Measurements from ENCODE around the gene PPP5C. TPM values are rescaled to one million over a fixed set of nuclear protein-coding genes. Genes with fewer than 3 reads are reported as not detected.

PPP5C gene
- total RNA-seq, 4 donors from 2014 or later: 32.0 to 63.1 (median 48.4) TPM

DNA sequence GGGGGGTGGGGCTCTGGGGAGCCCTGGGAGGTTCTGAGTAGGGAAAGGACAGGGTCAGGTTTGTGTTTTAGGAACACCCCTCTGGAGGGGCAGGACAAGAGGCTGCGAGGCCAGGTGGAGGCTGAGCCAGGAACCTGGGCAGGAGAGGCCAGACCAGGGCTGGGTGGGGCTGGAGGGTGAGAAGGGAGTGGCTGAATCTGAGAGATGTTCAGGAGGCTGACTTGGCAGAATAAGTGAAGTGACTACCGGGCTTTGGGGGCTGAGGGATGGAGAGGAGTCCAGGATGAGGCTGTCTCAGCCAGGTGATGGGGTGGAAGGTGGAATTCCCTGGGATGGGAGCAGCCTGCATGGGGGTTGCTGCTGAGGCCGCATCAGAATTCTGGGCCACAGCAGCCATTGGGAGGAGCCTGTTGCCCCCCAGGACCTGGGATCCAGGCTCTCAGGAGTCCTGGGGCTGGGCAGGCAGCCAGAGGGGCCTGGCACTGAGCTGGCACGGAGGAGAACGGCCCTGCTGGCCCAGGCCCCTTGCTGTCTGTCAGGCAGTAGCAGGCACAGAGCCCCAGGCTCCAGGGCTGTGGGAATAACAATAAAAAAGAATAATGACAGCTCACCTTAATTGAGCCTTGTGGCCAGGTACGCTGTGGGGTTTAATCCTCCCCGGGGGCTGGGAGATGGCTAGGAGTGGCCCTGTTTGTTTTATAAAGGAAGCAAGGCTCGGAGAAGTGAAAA, 3.3 kb downstream of the PPP5C start:
- intact Hi-C loops (cut with DNase I; ENCODE audit: low total_unique reads): no loop called here
- no peak for TF ChIP-seq POLR2A (IDR thresholded peaks at IDR 0.05)
- TF ChIP-seq, protein P1, sequence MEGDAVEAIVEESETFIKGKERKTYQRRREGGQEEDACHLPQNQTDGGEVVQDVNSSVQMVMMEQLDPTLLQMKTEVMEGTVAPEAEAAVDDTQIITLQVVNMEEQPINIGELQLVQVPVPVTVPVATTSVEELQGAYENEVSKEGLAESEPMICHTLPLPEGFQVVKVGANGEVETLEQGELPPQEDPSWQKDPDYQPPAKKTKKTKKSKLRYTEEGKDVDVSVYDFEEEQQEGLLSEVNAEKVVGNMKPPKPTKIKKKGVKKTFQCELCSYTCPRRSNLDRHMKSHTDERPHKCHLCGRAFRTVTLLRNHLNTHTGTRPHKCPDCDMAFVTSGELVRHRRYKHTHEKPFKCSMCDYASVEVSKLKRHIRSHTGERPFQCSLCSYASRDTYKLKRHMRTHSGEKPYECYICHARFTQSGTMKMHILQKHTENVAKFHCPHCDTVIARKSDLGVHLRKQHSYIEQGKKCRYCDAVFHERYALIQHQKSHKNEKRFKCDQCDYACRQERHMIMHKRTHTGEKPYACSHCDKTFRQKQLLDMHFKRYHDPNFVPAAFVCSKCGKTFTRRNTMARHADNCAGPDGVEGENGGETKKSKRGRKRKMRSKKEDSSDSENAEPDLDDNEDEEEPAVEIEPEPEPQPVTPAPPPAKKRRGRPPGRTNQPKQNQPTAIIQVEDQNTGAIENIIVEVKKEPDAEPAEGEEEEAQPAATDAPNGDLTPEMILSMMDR (IDR thresholded peaks at IDR 0.05): no peak
- no peak overlapping the region for H3K4me3 ChIP-seq (ENCODE audit: low read depth, poor library complexity, severe bottlenecking)
- 21 to 29% methylated on average over 8 of the region's 8 CpGs for WGBS, 2 donors
- DNase-seq (ENCODE audit: low spot score in 2 of 2): no peak

DNA sequence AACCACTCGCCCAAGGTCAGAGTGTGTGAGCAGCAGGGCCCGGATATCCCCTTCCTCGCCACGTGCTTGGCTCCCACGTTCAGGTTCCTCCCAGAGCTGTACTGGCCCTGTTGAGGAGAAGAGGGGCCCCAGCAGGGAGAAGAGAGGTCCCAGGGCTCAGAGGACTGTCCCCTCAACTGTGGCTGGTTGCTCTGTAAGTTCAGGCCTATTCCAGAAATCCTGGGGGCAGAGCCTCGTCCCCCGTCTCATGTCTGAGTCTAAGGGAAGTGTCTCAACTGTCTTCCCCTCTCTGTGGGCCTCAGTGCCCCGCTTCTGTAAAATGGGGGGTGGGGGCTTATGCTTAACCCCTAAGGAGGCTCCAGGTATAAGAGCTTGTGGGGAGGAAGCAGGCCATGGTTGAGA, 3.9 kb downstream of the PPP5C start:
- intact Hi-C loops (cut with DNase I; ENCODE audit: low total_unique reads): no loop called here
- H3K4me3 ChIP-seq (ENCODE audit: low read depth, poor library complexity, severe bottlenecking): no peak overlapping the region
- 35 to 39% methylated on average over 8 of the region's 8 CpGs for WGBS, 2 donors
- no peak for TF ChIP-seq POLR2A (IDR thresholded peaks at IDR 0.05)
- TF ChIP-seq, protein P1 (IDR thresholded peaks at IDR 0.05): no peak
- no peak for DNase-seq (ENCODE audit: low spot score in 2 of 2)

DNA sequence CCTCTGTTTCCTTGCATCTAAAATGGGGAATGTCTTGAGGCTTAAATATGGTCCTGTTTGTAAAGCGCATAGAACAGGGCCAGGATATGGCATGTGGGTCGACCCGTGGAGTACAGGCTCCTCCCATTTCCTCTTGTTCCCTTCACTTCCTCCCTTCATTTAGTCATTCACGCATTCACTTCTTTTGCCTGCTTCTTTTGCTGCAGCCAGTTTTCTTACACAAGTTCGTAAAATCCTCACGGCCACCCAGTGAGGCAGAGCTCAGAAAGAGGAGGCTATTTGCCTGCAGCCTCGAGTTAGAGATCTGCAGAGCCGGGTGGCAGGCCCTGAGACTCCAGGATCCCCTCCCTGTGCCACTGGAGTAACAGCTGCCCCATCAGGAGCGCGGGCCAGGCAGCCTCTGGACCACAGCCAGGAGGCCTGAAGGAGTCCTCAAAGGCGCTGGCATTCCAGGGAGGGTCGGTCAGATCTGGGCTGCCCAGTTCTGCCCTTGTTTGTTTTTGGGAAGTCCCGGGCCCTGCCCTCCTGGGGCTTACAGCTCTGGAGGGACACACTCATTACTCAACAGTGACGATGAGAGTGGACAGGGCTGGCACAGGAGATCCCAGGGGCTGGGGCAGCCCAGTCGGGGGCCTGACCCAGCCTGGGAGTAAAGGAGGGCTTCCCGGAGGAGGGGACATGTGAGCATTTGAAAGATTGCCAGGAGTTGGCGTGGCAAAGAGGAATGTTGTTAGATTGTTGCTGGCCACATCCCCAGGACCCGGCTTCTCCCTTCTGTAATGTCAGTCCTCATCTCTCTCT, 4.6 kb downstream of the PPP5C start:
- DNase-seq (ENCODE audit: low spot score in 2 of 2): no peak
- H3K4me3 ChIP-seq (ENCODE audit: low read depth, poor library complexity, severe bottlenecking): no peak overlapping the region
- TF ChIP-seq POLR2A (IDR thresholded peaks at IDR 0.05): no peak
- 20 to 26% methylated on average over 14 to 18 of the region's 18 CpGs for WGBS, 2 donors
- intact Hi-C loops (cut with DNase I; ENCODE audit: low total_unique reads): no loop called here

DNA sequence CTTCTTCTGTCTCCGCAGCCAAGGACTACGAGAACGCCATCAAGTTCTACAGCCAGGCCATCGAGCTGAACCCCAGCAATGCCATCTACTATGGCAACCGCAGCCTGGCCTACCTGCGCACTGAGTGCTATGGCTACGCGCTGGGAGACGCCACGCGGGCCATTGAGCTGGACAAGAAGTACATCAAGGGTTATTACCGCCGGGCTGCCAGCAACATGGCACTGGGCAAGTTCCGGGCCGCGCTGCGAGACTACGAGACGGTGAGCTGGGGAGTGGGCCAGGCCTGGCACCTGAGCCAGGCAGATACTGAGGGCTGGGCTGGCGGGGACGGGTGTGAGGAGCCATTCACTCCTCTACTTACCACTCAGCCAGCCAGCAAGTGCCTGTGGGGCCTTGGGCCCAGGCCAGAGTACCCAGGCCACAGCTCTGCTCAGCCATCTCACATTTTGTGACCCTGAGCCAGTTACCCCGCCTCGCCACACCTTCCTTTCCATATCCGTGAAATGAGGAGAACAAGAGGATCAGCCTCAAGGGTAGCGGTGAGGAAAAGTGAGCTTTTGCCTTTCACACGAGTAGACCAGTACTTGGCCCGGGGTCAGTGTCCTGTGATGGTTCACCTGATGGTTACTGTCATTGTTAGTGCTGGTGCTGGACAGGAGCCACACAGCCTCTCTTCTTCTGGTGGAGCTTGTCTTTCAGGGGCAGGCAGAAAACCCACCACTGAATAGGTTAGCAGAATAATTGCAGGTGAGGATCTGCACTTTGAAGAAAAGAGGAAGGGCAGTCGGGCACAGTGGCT, 7.0 kb downstream of the PPP5C start:
- DNase-seq (ENCODE audit: low spot score in 2 of 2): no peak

DNA sequence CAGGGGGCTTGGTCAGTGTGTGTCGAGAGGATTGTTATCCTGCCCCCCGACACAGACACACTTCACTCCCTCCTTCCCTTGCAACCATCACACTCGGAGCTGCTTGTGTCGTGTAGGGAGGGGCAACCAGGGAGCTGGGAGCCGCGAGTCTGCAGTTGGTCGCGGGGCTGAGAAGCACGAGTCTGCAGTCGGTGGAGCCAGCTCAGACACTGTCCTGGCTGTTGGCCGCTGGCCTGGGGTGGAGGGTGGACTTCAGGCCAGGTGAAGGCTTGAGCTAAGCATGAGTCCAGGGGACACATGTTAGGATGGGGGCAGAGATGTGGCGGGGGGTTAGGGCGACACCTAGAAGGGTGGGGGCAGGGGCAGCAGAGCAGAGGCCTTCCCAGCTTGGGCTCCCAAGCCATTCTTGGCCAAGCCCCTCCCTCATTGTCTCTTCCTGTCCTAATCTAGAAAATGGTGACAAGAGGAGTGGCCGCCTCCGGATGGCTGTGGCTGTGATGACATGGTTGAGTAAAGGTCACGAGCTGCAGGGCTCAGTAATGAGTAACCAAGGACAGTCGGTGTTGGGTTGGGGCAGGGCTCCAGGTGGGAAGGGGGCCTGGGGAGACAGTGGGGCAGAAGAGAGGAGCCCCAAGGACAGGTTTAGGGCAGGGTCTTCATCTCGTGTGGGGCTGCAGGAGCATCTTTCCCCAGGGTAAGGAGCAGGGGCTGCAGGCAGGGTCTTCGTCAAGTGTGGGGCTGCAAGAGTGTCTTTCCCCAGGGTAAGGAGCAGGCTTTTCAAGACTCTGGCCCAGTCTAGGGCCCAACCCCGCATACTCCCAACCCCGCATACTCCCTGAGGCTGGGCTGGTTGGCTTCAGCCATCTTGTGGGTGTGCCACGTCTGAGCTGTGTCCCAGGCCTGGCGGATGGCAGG, 8.6 kb downstream of the PPP5C start:
- intact Hi-C loops (cut with DNase I; ENCODE audit: low total_unique reads): no loop called here
- no peak overlapping the region for H3K4me3 ChIP-seq (ENCODE audit: low read depth, poor library complexity, severe bottlenecking)
- no peak for DNase-seq (ENCODE audit: low spot score in 2 of 2)
- 78 to 80% methylated on average over 22 to 23 of the region's 23 CpGs for WGBS, 2 donors
- no peak for TF ChIP-seq POLR2A (IDR thresholded peaks at IDR 0.05)
- TF ChIP-seq, protein P1 (IDR thresholded peaks at IDR 0.05): no peak

More for the DNA sequence above, 7.0 kb downstream of the PPP5C start:
- intact Hi-C loops (cut with DNase I; ENCODE audit: low total_unique reads): no loop called here
- no peak overlapping the region for H3K4me3 ChIP-seq (ENCODE audit: low read depth, poor library complexity, severe bottlenecking)
- WGBS, 2 donors: 62 to 90% methylated on average over 27 to 28 of the region's 28 CpGs
- TF ChIP-seq, protein P1 (IDR thresholded peaks at IDR 0.05): no peak
- TF ChIP-seq POLR2A (IDR thresholded peaks at IDR 0.05): no peak

All from lower leg skin (tissue), 4 donors.